Fibroblast of pulmonary artery (primary cell): ENCODE data around the gene ANKRD37.
A peak's percentile ranks its signal among the peaks of the same experiment; 100 is the strongest.

Source experiments
- DNase-seq: peaks from one replicate; pipeline ENCODE4 v3.0.0-alpha.2; 2010; ENCODE audit warnings: low read depth
- H3K4me3 ChIP-seq: replicated peaks from 2 replicates; pipeline ENCODE4 v1.5.1; 2011; ENCODE audit warnings: low read depth, mild to moderate bottlenecking, control low read depth, low read length, moderate library complexity
- CTCF ChIP-seq: IDR thresholded peaks from 2 replicates; pipeline ENCODE4 v1.5.1; 2011; ENCODE audit warnings: mild to moderate bottlenecking, control low read depth, low read length, inconsistent platforms; ENCODE audit errors: missing control alignments

Gene ANKRD37

GRCh38 chr4:185364886-185365285 lies 31.8 kb upstream of the ANKRD37 start:
- no peak overlapping the region for H3K4me3 ChIP-seq
- DNase-seq: no peak
- TF ChIP-seq CTCF: no peak

GRCh38 chr4:185369731-185370130 lies 26.9 kb upstream of the ANKRD37 start:
- H3K4me3 ChIP-seq: no peak overlapping the region
- TF ChIP-seq CTCF: no peak
- DNase-seq: peak; percentile 26

DNA sequence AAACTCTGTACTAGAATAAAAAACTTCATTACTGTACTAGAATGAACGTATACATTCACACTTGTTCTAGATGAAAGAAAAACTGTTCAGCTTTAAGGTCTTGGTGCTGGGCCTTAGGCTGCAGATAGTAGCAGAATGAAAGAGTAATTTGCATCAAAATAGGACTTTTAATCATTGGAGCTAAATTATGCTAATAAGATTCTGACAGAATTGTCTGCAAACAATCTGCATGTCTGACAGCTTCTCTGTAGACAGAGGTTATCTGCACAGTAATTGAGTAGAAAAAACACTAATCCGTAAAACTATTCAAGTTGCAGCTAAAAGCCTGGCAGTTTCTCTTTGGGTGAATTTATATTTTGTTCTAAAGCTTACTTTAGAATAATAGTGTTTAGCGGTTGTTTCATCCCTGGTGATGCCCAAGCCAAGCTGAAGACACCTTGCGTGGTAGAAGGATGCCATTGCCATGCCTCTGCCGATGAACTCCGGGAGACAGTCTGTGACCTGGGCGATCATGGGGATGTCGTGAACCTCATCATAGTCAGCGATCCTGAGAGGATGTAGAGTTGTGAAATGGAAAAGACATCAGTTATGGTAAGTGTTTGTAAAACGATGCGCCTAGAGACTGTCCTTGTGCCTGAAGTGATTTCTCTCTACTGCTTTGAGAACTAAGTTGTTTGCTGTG lies 26.2 kb upstream of the ANKRD37 start:
- TF ChIP-seq CTCF: no peak
- no peak for DNase-seq
- no peak overlapping the region for H3K4me3 ChIP-seq

- no peak overlapping the region for H3K4me3 ChIP-seq
- DNase-seq: no peak
- TF ChIP-seq CTCF: no peak
Observed at GRCh38 chr4:185371702-185372101, 24.9 kb upstream of the ANKRD37 start.

- no peak for TF ChIP-seq CTCF
- DNase-seq: no peak
- no peak overlapping the region for H3K4me3 ChIP-seq
Observed at GRCh38 chr4:185374027-185374426, 22.6 kb upstream of the ANKRD37 start.

GRCh38 chr4:185374573-185374972 lies 22.1 kb upstream of the ANKRD37 start:
- DNase-seq: no peak
- TF ChIP-seq CTCF: no peak
- no peak overlapping the region for H3K4me3 ChIP-seq

DNA sequence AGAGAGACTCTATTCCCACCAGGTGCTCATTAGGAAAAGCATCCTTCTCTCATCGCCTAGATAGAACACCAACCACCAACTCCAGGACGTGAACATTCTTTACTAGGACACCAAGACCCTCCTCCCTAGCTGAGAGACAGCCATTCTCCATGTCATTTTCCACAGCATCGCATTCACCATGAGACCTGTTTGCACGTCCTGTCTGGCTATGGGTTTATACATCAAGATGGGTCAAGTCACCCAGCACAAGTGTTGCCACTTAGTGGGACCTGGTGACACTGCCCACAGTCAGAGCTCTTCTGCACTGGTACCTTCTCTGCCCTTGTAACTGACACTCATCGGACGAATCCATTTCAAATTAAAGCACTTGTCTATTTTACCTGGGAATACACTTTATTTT lies 18.4 kb upstream of the ANKRD37 start:
- DNase-seq: no peak
- TF ChIP-seq CTCF: no peak
- no peak overlapping the region for H3K4me3 ChIP-seq
